CD14-positive monocyte (primary cell): ENCODE data around the gene NFATC2. TPM values are rescaled to one million over a fixed set of nuclear protein-coding genes. Genes with fewer than 3 reads are reported as not detected.
A peak's percentile ranks its signal among the peaks of the same experiment; 100 is the strongest.

ENCODE experiments used
- DNase-seq, 3 donors: peaks; one replicate each; pipeline ENCODE4 v3.0.0-alpha.2; 2011 to 2022
- H2AFZ ChIP-seq: 2 replicates; pipeline ENCODE4 v1.6.0; 2012; ENCODE audit warnings: mild to moderate bottlenecking, low read depth, low read length, inconsistent platforms; ENCODE audit not compliant: insufficient read depth, poor library complexity, severe bottlenecking
- H3K27ac ChIP-seq, 2 donors: 1 replicate in 1 of 2; 2 replicates in 1 of 2; pipeline ENCODE4 v1.5.1; 2012 to 2013; ENCODE audit warnings: low read length in 2 of 2, control low read depth in 1 of 2, inconsistent platforms in 1 of 2, low read depth in 1 of 2, mild to moderate bottlenecking in 1 of 2
- H3K27me3 ChIP-seq, 2 donors: one replicate each; pipeline versions ENCODE4 v1.6.0 to v1.6.1; 2011 to 2013; ENCODE audit warnings: low read length in 2 of 2; ENCODE audit not compliant: control insufficient read depth in 2 of 2, insufficient read depth in 2 of 2
- H3K36me3 ChIP-seq, 2 donors: replicated peaks in 1 of 2; 1 replicate in 1 of 2; 2 replicates in 1 of 2; pipeline versions ENCODE4 v1.5.1 to v1.6.1; 2012 to 2013; ENCODE audit warnings: low read length in 2 of 2, control low read depth in 1 of 2, inconsistent platforms in 1 of 2, mild to moderate bottlenecking in 1 of 2; ENCODE audit not compliant: insufficient read depth in 2 of 2, control insufficient read depth in 1 of 2
- H3K4me1 ChIP-seq, 2 donors: 1 replicate in 1 of 2; 2 replicates in 1 of 2; pipeline versions ENCODE4 v1.5.1 to v1.6.1; 2012 to 2013; ENCODE audit warnings: low read length in 2 of 2, control low read depth in 1 of 2, inconsistent platforms in 1 of 2, mild to moderate bottlenecking in 1 of 2, moderate library complexity in 1 of 2; ENCODE audit not compliant: insufficient read depth in 2 of 2, control insufficient read depth in 1 of 2
- H3K4me2 ChIP-seq: replicated peaks from 2 replicates; pipeline ENCODE3; 2012; ENCODE audit warnings: low read length, moderate library complexity, mild to moderate bottlenecking; ENCODE audit not compliant: poor library complexity, severe bottlenecking; ENCODE audit errors: extremely low read depth
- H3K4me3 ChIP-seq, 3 experiments: fragments of 200-600 bp in 1 of 3; sonication (generic) in 1 of 3; replicated peaks in 1 of 3; 1 replicate in 2 of 3; 2 replicates in 1 of 3; pipeline ENCODE4 v1.5.1; 2011 to 2013; ENCODE audit warnings: low read length in 3 of 3, mild to moderate bottlenecking in 3 of 3, control low read depth in 2 of 3, low read depth in 2 of 3, inconsistent platforms in 1 of 3, moderate library complexity in 1 of 3
- H3K79me2 ChIP-seq: 2 replicates; pipeline ENCODE4 v1.6.0; 2012; ENCODE audit warnings: mild to moderate bottlenecking, control low read depth, inconsistent platforms, low read length, moderate library complexity; ENCODE audit not compliant: insufficient read depth
- H3K9ac ChIP-seq: 2 replicates; pipeline ENCODE4 v1.6.0; 2017; ENCODE audit warnings: low read length, mild to moderate bottlenecking; ENCODE audit not compliant: insufficient read depth, poor library complexity, severe bottlenecking
- H3K9me3 ChIP-seq, 2 donors: replicated peaks in 1 of 2; 1 replicate in 1 of 2; 2 replicates in 1 of 2; pipeline versions ENCODE4 v1.5.1 to v1.6.1; 2012 to 2013; ENCODE audit warnings: low read length in 2 of 2, control low read depth in 1 of 2; ENCODE audit not compliant: control insufficient read depth in 1 of 2, insufficient read depth in 1 of 2
- H4K20me1 ChIP-seq: 2 replicates; pipeline ENCODE4 v1.6.0; 2012; ENCODE audit warnings: mild to moderate bottlenecking, low read length, control low read depth, moderate library complexity; ENCODE audit not compliant: insufficient read depth
- H3K27ac Mint-ChIP-seq, 7 donors: one replicate each; pipeline ENCODE4 v1.8.0; 2020; ENCODE audit warnings: mild to moderate bottlenecking in 7 of 7, mixed read lengths in 7 of 7, moderate library complexity in 6 of 7, inconsistent platforms in 2 of 7
- H3K27me3 Mint-ChIP-seq, 3 donors: one replicate each; pipeline ENCODE4 v1.8.0; 2021 to 2022; ENCODE audit warnings: low read depth in 3 of 3, mild to moderate bottlenecking in 3 of 3, mixed read lengths in 3 of 3, moderate library complexity in 3 of 3, inconsistent platforms in 1 of 3
- H3K36me3 Mint-ChIP-seq, 2 donors: one replicate each; pipeline ENCODE4 v1.8.0; 2020; ENCODE audit warnings: mixed read lengths in 2 of 2, inconsistent platforms in 1 of 2, mild to moderate bottlenecking in 1 of 2
- H3K4me1 Mint-ChIP-seq: one replicate; pipeline ENCODE4 v1.8.0; 2020; ENCODE audit warnings: mild to moderate bottlenecking, mixed read lengths
- H3K4me3 Mint-ChIP-seq, 2 donors: one replicate each; pipeline ENCODE4 v1.8.0; 2020; ENCODE audit warnings: mild to moderate bottlenecking in 2 of 2, mixed read lengths in 2 of 2, moderate library complexity in 1 of 2
- H3K9me3 Mint-ChIP-seq, 7 donors: one replicate each; pipeline ENCODE4 v1.8.0; 2020 to 2022; ENCODE audit warnings: mixed read lengths in 7 of 7, mild to moderate bottlenecking in 6 of 7, moderate library complexity in 6 of 7, inconsistent platforms in 2 of 7
- CTCF ChIP-seq: fragments of 200-600 bp; IDR thresholded peaks from one replicate; pipeline ENCODE4 v1.8.0; 2022; ENCODE audit warnings: antibody characterized with exemption, mild to moderate bottlenecking
- WGBS: methylation state at CpG from one replicate; pipeline ENCODE4 v1.1.5; 2013; ENCODE audit warnings: missing lambda C conversion rate; ENCODE audit not compliant: insufficient coverage; 5-methylcytosine and 5-hydroxymethylcytosine counted together
- intact Hi-C, 2 donors: fragments of 100-400 bp; cut with micrococcal nuclease; formaldehyde crosslinking; loops; one replicate each; pipeline versions ENCODE4 v1.15.0 to v1.15.1; 2023
- polyA plus RNA-seq, 3 donors: library from polyadenylated mRNA; depleted of rRNA in 1 of 3; unstranded in 2 of 3; stranded (reverse) in 1 of 3; fragments of 300-500 nt in 2 of 3; fragments of >200 nt in 1 of 3; fragmentation: Illumina TruSeq in 2 of 3; gene quantifications; 1 replicate in 2 of 3; 2 replicates in 1 of 3; pipeline ENCODE4 v1.2.3, GENCODE V29; 2012 to 2021

Gene NFATC2
- polyA plus RNA-seq, 3 donors = 0.03 to 0.18 (median 0.11) TPM

- H3K36me3 ChIP-seq = no peaks in the 10 kb centered on the region
- no peak overlapping the region for H3K27ac Mint-ChIP-seq
- H3K4me3 ChIP-seq = no peak overlapping the region
- no peak overlapping the region for H3K9ac ChIP-seq
- no peaks in the 10 kb centered on the region for H4K20me1 ChIP-seq
- no peaks in the 10 kb centered on the region for H3K79me2 ChIP-seq
- TF ChIP-seq CTCF = no peak
- peaks cover 4% of the 10 kb centered on the region in 2 donors for H3K4me1 ChIP-seq
- H3K4me3 Mint-ChIP-seq = peak overlapping the region in 1 of 2 donors; percentile 75
- no peak overlapping the region for H3K27ac ChIP-seq
- H3K9me3 ChIP-seq = peaks cover 0 to 4% of the 10 kb centered on the region in 2 donors
- no peak for DNase-seq
- peaks cover 0 to 13% (median 0%) of the 10 kb centered on the region in 7 donors for H3K9me3 Mint-ChIP-seq
- H2AFZ ChIP-seq = no peak overlapping the region
- H3K27me3 ChIP-seq = peaks cover 38 to 69% of the 10 kb centered on the region in 2 donors
- H3K4me1 Mint-ChIP-seq = peaks cover 10% of the 10 kb centered on the region
- intact Hi-C loops = no loop called here
- WGBS = no CpG with 5 or more reads among the region's 1 CpG
- H3K4me2 ChIP-seq = no peak overlapping the region
- H3K27me3 Mint-ChIP-seq = peaks cover 54 to 64% (median 56%) of the 10 kb centered on the region in 3 donors
- H3K36me3 Mint-ChIP-seq = no peaks in the 10 kb centered on the region
These were observed 17.5 kb upstream of the NFATC2 start for GRCh38 chr20:51560042-51560441.

- Histone ChIP-seq H3K4me2 (no peak overlapping the region), H3K27me3 (peaks cover under 1 to 15% of the 10 kb centered on the region in 2 donors), H3K36me3 (no peaks in the 10 kb centered on the region), H3K79me2 (no peaks in the 10 kb centered on the region), H3K9ac (no peak overlapping the region), H2AFZ (no peak overlapping the region), H3K9me3 (no peaks in the 10 kb centered on the region), H3K4me1 (no peaks in the 10 kb centered on the region), H4K20me1 (no peaks in the 10 kb centered on the region), H3K4me3 (no peak overlapping the region), H3K27ac (no peak overlapping the region)
- TF ChIP-seq CTCF = no peak
- WGBS = 56% methylated on average over 9 of the region's 11 CpGs
- Mint-ChIP-seq H3K4me3 (no peak overlapping the region), H3K36me3 (no peaks in the 10 kb centered on the region), H3K27me3 (peaks cover 6 to 22% (median 13%) of the 10 kb centered on the region in 3 donors), H3K27ac (no peak overlapping the region), H3K4me1 (no peaks in the 10 kb centered on the region), H3K9me3 (peaks cover 0 to 4% (median 0%) of the 10 kb centered on the region in 7 donors)
- intact Hi-C loops = no loop called here
- no peak for DNase-seq
These were observed 12.1 kb upstream of the NFATC2 start for GRCh38 chr20:51554538-51555165.
